ENCODE results near the gene DUSP8. TPM values are rescaled to one million over a fixed set of nuclear protein-coding genes. Genes with fewer than 3 reads are reported as not detected.
"Not testable (repeated sequence)": the region's sequence is repeated elsewhere in the genome, so short reads cannot be mapped to it uniquely, and the experiment has no call there.

DUSP8 gene
- total and polyA plus RNA-seq, 2 of the 8 experiments (the other 6 are each of a cell fraction or from before 2014, with no cell fraction given) = 2.8 to 3.6 TPM

DNA sequence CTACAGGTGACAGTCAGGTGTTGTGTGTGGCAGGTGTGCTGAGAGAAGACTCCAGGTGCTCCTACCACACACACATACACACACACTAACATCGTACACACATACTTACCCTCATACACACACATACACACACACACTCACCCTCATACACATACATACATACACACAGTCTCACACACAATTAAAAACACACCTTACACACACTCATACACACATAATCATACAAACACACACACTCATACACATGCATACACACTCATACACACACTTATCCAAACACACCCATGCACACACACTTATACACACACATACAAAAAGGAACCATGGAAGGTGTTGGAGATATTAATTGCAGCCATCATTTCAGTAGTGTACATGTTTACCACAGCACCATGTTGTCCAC lies 31.6 kb upstream of the DUSP8 start (continued):
- TF ChIP-seq CTBP2 (IDR thresholded peaks at IDR 0.05; ENCODE audit: borderline replicate concordance, insufficient read depth, insufficient read length, low read length) = no peak
- TF ChIP-seq ASH2L (IDR thresholded peaks at IDR 0.05; ENCODE audit: low read length) = no peak
- TF ChIP-seq POU5F1 (IDR thresholded peaks at IDR 0.05; ENCODE audit: low read depth, low read length) = no peak
- TF ChIP-seq SP4 (IDR thresholded peaks at IDR 0.05; ENCODE audit: low read length) = no peak
- no peak for TF ChIP-seq EP300 (IDR thresholded peaks at IDR 0.05; ENCODE audit: borderline replicate concordance in 1 of 2, low read depth in 2 of 2, low read length in 2 of 2)
- no peak for TF ChIP-seq CEBPB (IDR thresholded peaks at IDR 0.05; ENCODE audit: low read depth, low read length)

DNA sequence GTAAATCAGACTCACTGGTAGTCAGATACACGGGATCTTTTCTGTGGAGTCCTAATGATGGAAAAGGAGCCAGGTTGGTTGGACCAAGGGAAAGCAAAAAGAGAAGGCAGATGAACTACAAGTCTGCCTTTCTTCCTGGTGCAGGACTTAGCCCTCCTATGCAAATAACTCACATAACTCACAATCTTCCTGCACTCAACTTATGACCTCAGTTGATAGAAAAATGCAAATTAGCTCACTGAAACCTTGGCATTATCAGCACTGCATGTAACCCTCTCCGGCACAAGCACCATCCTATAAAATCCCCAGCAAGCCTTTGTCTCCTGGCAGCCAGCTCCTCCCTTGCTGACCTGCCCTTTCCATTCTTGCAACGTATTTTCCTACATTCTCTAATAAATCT lies 29.6 kb upstream of the DUSP8 start:
- H3K23me2 ChIP-seq (ENCODE audit: low read depth, low read length); H3K4ac ChIP-seq (replicated peaks; ENCODE audit: insufficient read length, low read depth, low read length); H3K56ac ChIP-seq (replicated peaks; ENCODE audit: insufficient read length, low read depth, low read length); H3K27ac ChIP-seq (ENCODE audit: low read depth, low read length); H3K14ac ChIP-seq (ENCODE audit: insufficient read length); H4K20me1 ChIP-seq (replicated peaks in 1 of 2; ENCODE audit: control insufficient read depth in 1 of 2, insufficient read depth in 2 of 2, low read length in 2 of 2); H3K36me3 ChIP-seq (ENCODE audit: control insufficient read depth in 2 of 4, insufficient read depth in 4 of 4, low read length in 3 of 4); H4K91ac ChIP-seq (replicated peaks; ENCODE audit: insufficient read length, low read length); H3K4me1 ChIP-seq (replicated peaks in 1 of 4; ENCODE audit: control insufficient read depth in 3 of 4, insufficient read depth in 4 of 4, low read length in 3 of 4); H3K18ac ChIP-seq (ENCODE audit: extremely low read depth, low read length); H2AK5ac ChIP-seq (ENCODE audit: low read depth, low read length); H4K8ac ChIP-seq (ENCODE audit: extremely low read depth, insufficient read depth, low read length); H3K79me1 ChIP-seq (ENCODE audit: low read depth, low read length); H3K23ac ChIP-seq (ENCODE audit: insufficient read length); H2BK15ac ChIP-seq (ENCODE audit: low read length); H2BK12ac ChIP-seq (ENCODE audit: low read depth, low read length); H3K9me3 ChIP-seq (ENCODE audit: insufficient read depth in 2 of 2, low read depth in 1 of 2, low read length in 1 of 2); POLR2A ChIA-PET (ENCODE audit: partially characterized antibody); CTCF ChIA-PET (ENCODE audit: partially characterized antibody); H2BK120ac ChIP-seq (replicated peaks; ENCODE audit: low read depth, low read length); H3K27me3 ChIP-seq (replicated peaks in 1 of 4; ENCODE audit: control insufficient read depth in 3 of 4, extremely low read depth in 1 of 4, insufficient read depth in 3 of 4, low read length in 3 of 4); H2BK20ac ChIP-seq (ENCODE audit: low read length); DNase-seq (ENCODE audit: low read depth in 1 of 2, low spot score in 2 of 2); H3K79me2 ChIP-seq (ENCODE audit: control insufficient read depth in 1 of 2, insufficient read depth in 2 of 2, low read length in 2 of 2); H3K4me3 ChIP-seq (ENCODE audit: extremely low read depth in 1 of 4, insufficient read depth in 2 of 4, low read depth in 3 of 4, low read length in 4 of 4); H3K4me2 ChIP-seq (ENCODE audit: insufficient read depth in 1 of 2, low read depth in 2 of 2, low read length in 2 of 2); H4K5ac ChIP-seq (ENCODE audit: insufficient read length, low read depth, low read length); H2BK5ac ChIP-seq (ENCODE audit: low read depth, low read length); H2AFZ ChIP-seq (ENCODE audit: low read length); H3K9ac ChIP-seq (replicated peaks in 1 of 4; ENCODE audit: extremely low read depth in 1 of 4, low read depth in 3 of 4, low read length in 3 of 4): not testable (repeated sequence)
- WGBS, 2 experiments (ENCODE audit: extremely low coverage in 1 of 2, insufficient coverage in 1 of 2, insufficient read length in 1 of 2, insufficient replicate concordance in 2 of 2, low coverage in 1 of 2, low lambda C conversion rate in 2 of 2, missing lambda C conversion rate in 1 of 2) = 93% methylated on average over 3 of the region's 3 CpGs; no CpG with 5 or more reads in 1 of the 2 experiments
- peak; percentile 95 for FAIRE-seq
